Activated gamma-delta T cell treated with Interleukin-2 at 50 U/mL for 16 hours (primary cell): ENCODE data around the gene DAB1.
"Not testable (repeated sequence)": the region's sequence is repeated elsewhere in the genome, so short reads cannot be mapped to it uniquely, and the experiment has no call there.

Experiments used
- DNase-seq: peaks from one replicate; pipeline ENCODE4 v3.0.0-alpha.2; 2020

The DAB1 gene

DNA sequence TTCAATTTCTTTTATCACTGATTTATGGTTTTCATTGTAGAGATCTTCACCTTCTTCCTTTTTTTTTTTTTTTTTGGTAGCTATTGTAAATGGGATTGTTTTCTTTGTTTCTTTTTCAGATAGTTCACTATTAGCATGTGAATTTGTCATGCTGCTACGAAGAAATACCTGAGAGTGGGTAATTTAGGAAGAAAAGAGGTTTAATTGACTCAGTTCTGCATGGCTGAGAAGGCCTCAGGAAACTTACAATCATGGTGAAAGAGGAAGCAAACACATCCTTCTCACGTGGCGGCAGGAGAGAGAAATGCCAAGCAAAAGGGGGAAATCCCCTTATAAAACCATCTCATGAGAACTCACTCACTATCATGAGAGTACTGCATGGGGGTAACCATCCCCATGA lies 66.4 kb downstream of the DAB1 start:
- DNase-seq = no peak

DNA sequence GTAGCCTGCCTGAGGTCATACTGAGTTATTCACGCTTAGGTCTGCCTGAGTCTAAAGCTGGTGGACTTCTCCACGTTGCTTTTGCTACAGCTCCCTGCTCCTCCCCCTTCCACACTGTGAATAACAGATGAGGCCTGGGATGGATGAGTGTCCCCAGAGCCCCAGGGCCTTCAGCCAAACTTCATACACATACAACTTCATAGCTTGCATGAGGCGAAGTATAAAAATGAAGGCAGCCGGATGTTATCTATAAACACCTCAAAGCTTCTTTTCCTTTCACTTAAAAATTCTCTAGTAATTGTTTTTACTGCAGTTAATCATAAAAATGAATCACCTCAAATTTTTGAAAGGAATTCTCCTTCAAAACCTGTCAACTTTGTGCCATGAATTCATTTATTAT lies 70.2 kb downstream of the DAB1 start:
- DNase-seq = no peak

DNA sequence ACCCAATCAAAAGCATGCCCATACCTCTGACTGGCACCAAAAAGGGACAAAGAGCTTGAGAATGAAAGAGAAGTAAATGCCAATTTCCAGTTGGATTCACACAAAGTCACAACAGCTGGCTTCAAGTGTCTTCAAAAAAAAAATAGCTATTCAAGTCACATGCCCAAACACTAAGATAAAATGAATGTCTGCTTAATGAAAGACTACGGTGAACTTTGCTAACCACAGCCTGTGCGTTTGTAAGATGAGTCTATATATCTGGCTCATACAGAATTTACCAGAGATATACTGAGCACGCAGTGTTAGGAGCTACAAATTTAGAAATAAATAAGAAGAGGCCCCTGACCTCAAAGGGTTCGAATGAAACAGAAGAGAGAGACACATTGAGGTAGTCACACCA lies 73.2 kb downstream of the DAB1 start:
- DNase-seq = no peak

DNA sequence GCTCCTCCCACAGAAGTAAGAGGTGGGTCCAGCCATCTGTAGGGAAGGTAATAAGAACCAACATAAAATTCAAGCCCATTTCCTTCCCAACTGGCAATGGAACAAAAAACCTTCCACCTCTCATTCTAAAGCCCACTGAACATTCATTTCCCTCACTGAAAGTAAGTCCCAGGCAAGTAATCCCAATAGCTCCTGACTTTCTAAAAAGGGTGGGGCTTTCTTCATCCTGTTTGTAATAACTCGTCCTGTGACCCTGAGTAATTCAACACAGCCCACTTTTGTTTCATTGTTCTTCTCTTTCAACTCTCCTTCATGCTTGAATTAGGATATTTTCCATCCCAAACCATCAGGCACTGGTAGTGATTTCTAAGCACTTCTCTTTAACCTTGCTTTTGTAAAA lies 74.9 kb downstream of the DAB1 start:
- no peak for DNase-seq

DNA sequence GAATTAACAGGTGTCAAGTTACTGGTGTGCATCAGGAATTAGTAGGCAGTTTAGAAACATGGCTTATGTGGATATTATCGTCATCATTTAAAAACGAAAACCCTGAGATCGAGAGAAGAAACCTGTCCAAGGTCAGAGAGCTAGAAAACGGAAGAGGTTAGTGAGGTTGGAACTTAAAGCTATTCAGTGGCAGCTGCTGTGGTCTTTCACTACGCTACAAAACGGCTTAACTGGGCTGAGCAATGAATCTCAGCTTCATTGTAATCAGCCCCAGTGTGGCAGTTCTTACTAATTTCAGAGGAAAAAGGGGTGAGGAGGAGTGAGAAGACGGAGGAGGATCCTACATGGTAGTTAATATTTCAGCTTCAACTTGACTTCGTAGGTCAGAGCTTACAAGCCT lies 77.9 kb downstream of the DAB1 start:
- DNase-seq = no peak

DNA sequence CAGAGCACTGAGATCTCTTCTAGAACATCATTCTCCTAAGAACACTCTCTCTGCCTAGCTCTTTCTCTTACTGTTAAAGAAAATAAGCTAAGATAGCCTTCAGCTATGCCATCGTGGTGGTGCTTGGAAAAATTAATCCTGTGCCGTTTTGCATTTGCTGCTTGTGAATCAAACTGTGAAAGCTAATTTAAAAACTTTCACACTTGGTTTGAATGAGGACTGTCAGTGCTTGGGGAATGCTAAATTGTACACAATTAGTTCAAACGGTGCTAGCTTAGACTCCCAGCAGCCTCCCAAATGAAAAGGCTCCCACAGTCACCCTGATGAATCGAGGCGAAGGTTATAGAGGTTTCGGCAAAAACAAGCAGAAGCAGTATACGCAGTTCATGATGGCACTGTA lies 79.6 kb downstream of the DAB1 start:
- no peak for DNase-seq

DNA sequence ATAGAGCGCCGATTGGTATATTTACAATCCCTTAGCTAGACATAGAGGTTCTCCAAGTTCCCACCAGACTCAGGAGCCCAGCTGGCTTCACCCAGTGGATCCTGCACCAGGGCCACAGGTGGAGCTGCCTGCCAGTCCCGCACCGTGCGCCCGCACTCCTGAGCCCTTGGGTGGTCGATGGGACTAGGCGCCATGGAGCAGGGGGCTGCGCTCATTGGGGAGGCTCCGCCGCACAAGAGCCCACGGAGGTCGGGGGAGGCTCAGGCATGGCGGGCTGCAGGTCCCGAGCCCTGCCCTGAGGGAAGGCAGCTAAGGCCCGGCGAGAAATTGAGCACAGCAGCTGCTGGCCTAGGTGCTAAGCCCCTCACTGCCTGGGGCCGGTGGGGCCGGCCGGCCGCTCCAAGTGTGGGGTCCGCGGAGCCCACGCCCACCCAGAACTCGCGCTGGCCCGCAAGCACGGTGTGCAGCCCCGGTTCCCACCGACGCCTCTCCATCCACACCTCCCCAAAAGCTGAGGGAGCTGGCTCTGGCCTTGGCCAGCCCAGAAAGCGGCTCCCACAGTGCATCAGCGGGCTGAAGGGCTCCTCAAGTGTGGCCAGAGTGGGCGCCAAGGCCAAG lies 80.5 kb downstream of the DAB1 start:
- DNase-seq = not testable (repeated sequence)

DNA sequence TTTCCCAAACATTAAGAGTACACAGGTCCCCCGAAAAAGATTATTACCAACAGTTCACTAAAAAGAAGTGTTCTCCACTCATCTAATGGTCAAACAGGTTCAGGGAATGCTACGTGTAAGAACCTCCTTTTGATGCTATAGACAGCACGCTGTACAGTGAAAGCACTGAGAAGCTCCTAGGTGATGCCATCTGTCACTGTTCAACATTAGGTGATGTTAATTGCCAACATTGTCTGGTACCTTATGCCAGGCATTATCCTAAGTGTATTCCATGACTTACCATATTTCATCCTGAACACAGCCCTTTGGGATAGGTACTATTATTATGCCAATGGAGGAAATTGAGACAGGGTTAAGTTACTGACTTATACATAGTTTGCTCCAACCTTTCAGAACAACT lies 82.1 kb downstream of the DAB1 start:
- no peak for DNase-seq

DNA sequence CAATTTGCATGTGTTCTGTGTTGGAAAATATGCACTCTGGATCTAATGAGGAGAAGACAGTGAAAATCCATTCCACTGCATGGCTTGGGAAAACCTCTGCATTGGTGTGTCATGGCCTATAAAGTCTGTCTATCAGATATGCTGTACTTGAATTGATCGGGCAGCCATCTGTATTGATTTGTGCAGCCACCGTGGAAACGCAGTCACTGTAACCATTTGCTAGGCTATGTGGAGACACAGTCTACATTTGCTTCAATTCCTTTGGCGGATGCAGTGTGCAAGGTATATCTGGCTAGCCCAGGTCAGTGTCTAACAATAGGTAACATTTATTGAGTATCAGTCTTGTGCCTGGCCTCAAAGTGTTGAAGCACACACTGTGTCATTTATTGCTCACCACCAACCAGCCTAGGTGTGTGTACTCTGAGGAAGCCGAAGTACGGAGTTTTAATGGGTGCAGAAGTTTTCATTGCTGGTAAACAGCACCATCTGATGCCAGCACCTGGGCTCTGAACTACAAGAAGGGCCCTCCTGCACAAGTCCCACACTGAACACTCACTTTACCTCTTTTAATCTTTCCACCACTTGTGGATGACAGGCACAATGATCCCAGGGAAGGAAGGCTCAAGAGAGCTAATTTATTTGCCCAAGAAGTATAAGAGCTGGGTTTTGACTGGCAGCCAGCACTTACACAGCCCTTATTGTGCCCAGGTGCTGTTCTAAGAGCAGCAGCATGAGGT lies 83.4 kb downstream of the DAB1 start:
- no peak for DNase-seq

DNA sequence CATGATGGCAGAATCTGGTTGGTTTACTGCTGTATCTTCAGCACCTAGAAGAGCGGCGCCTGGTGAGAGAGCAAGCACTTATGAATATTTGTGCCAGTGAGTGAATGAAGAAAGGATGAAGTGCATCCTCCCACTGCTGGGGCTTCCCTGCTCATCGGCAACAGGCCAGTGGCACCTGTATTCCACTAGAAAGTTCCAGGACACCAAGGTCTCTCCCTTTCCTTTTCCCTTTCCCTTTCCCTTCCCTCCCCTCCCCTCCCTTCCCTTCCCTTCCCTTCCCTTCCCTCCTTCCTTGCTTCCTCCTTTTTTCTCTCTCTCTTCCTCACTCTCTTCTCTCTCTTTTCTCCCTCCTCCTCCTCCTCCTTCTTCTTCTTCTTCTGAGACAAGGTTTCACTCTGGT lies 86.2 kb downstream of the DAB1 start:
- no peak for DNase-seq

DNA sequence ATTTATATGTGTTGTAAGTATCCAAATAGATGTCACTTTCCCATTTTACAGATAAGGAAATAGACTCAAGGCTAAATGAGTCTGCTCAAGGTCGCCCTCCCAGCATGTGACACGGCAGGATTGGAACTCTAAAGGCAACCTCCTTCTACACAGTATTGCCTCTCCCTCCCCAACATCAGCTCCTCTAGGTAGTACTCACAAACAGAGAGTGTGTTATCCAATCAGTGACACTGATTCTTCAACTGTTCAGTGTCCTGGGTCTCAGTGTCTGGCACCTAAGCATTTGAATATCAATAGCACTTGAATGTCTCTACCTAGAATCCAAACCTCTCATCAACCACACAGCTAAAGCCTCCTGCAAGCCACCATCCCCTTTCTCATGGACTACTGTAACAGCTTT lies 87.1 kb downstream of the DAB1 start:
- no peak for DNase-seq

DNA sequence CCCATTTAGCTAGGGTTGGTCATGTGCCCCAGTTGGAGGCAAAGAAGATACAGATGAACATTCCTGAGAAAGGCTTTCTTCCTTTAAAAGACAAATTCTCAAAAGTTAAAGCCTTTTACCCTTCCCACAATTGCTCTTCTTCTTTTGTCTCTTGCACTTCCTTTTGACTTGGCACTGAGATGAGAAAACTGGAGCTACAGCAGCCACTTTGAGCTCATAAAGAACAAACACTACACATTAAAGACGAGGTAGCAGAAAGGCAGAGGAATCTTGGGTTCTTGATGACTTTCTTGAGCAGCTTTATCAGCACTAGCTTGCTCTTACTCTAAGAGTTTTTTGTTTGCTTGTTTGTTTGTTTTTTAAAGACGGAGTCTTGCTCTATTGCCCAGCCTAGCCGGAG lies 92.2 kb downstream of the DAB1 start:
- DNase-seq = no peak

DNA sequence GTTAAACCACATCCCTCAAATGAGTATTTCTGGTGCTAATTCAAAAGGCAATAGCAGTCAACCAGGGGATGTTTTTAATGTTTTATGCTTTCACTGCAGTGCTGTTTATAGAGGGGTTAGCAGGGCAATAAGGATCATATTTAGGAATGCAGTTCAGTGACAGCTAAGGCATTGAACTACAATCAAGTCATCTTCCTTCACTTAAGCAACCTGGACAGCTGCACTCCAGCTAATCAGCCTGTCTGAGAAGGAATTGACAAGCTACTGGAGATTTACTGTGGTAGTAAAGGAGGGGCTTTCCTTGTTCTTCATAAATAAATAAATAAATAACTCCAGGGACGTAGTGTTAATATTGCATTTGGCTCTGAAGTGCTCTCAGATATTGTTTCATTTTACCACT lies 93.9 kb downstream of the DAB1 start:
- DNase-seq = no peak

DNA sequence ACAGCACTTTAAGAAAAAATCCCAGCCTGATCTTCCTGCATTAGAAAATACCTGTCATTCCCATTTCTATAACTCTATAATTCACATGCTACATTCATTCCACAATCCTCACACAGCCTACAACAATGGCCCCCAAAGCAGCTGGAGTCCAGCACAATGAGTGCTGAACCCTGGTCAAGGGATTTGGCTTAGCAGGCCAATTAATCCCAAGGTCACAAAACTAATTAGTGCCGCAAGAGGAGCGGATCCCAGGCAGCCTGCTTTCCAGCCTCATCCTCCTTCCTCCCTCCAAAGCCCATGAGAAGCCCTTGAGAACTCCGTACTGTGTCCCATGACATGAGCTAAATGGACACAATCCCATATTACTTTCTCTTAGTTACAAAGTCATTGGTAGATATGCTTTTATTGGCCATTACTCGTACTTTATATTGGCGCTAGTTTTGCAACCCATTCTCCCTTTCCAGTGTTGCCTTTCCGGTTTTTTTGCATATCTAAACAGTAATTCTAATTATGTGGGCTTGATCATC lies 94.8 kb downstream of the DAB1 start:
- DNase-seq = no peak

DNA sequence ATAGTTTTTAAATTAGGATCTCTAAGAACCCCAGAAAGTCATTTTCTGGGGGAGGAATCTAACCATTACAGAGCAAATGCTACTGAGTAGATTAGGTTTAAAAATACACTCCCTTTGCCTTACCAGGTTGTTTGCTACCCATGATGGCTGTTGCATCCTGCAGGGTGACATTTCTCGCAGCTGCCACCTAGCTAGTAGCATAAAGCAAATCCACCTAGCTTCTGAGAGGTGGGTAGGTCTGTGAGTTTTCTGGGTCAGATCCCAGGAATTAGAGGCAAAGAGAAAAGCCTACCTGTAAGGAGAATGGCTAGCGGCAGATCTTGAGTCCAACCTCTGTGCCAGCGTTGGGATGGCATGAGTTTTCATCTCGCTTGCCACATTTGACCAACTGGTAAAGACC lies 95.9 kb downstream of the DAB1 start:
- DNase-seq = no peak

DNA sequence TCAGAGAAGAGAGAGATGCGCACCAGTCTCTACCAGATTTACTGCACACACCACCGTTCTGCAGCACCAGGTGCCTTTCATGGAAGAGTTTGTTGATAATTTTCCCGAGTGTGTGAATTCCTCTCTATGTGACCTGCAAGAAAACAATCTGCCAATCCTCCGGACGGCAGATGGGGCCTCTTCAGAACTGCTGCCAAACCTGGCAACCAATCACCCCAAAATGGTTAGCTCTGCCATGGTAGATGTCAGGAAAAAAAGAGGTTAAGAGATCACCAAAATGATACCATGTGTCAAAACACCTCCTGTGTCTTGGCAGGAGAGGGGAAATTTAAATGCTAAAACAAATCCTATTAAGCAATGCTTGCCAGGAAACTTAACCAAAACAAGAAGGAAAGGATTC lies 96.5 kb downstream of the DAB1 start:
- no peak for DNase-seq

DNA sequence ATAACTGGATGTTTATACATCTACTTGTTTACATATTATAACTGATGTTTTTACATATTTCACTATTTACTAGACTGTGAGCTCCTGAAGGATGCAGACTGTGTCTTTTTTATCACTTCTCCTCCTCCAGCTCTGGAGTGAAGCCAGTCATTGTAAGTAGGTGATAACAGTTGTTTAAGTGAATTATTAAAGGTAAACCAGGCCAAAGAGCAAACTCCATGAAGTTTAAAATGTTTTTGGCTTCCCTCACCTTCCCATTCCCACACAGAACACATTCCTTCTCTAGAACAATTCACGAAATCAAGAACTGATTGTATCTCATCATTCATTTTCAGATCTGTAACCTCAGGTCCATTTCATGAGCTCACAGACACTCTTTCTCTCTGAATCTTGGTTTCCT lies 98.3 kb downstream of the DAB1 start:
- DNase-seq = no peak

DNA sequence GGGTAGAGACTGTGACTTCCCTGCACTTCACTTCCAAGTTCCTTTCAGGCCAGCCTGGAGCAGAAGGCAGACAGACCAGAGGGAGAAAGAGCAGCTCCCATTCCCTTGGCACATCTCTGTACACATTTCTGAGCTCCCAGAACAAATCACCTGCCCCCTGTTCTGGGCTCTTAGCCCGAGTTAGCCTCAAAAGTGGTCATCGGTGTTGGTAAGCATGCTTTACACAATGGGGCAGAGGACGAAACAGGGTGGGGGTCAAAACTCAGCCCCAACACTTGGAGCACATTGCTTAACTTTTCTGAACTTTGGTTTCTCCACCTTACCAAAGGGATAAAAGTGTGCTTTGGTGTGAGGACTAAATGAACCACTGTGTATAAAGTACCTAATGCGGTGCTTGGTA lies 98.7 kb downstream of the DAB1 start:
- DNase-seq = no peak

DNA sequence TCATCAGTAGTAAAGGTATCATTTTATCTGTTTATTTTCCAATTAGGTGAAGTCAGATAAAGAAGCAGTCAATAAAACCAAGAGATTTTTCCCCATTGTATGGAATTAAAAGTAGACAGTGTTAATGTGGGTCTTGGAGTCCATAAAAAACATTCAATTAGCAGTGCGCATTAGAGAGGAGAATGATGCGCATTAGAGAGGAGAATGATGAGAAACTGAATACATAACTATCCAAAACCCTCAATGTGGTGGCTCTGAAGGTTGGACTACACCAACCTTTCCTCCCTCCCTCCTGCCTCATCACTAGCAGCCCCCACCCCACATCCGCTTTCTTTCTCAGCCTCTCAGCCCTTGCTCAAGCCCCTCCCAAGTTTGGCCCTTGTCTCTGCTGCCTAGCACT lies 99.5 kb downstream of the DAB1 start:
- DNase-seq = no peak

DNA sequence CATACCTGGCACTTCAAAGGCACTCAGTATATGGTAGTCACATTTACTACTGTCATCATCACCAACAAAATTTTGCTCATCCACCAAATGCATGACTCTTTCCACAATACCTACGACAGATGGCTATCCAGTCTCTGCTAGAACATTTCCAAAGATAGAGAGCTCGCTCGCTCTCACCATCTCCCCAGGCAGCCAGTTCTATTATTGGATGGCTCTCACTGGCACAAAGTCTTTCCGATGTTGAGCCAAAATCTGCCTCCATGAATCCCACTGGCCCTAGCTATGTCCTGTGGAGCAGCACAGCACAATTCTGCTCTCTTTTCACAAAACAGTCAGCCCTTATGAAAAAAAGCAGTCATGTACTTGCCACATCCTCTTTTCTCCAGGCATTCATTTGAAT lies 102.1 kb downstream of the DAB1 start:
- no peak for DNase-seq

DNA sequence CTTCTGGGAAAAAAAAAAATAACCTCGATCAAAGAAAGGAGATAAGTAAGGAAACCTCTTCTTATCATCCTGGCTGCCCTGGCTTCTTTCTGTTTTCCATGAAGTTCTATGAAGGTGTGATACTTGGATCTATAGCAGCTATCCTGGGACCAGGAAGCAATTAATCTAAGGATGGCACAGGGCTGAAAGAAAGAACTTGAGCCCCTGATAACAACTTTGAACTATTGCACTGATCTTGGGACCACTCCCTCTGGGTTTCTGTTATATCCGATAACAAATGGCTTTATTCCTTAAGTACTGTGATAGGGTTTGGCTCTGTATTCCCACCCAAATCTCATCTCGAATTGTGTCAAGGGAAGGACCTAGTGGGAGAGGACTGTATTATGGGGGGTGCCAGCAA lies 104.1 kb downstream of the DAB1 start:
- no peak for DNase-seq

DNA sequence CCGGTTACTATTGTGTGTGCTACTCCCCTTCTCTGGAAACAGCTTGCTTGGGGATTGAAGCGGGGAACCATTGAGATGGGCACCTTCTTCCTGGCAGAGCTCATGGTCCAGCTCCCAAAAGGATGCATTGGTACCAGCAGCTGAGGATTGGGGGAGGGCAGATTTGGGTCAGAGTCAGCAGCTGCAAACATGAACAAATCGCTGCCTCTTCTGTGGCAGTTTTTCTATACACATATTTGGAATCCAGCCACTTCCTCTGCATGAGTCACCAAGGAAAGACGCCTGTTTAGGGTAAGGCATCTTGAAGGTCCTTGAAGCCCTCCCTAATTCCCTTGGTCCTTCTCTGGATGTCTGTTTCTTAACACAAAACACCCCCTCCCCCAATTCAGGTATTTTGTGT lies 104.7 kb downstream of the DAB1 start:
- DNase-seq = no peak

DNA sequence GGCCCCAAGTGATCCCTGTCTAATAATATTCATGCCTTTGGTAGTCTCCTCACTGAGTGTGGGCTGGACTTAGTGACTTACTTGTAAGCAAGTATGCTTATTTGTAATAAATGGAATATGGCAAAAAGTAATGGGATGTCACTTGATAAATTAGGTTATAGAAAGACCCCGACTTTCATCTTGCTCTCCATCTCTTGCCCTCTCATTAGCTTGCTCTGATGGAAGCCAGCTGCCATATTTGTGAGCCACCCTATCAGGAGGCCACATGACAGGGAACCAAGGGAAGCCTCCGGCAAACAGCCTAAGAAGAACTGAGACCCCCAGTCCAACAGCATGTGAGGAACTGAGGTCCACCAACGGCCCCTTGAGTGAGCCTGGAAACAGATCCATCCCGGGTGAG lies 107.0 kb downstream of the DAB1 start:
- no peak for DNase-seq

DNA sequence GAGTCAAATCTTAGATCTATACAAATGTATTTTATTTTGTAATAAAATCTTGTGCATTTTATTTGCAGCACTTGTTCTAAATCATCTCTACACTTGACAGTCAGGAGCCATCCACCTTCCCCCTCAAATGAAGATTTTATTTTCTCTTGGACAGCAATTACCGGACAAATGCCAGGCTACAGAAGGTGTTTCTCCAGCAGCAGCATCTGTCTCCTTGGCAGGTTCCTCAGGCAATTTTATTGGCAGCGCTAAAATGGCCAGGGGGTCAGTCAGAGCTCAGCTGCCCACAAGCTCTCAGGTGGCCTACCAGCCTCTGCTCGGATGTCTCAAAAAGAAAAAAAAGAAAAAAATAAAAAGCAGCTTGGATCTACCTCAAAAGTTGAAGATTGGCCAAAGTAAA lies 107.6 kb downstream of the DAB1 start:
- DNase-seq = no peak

DNA sequence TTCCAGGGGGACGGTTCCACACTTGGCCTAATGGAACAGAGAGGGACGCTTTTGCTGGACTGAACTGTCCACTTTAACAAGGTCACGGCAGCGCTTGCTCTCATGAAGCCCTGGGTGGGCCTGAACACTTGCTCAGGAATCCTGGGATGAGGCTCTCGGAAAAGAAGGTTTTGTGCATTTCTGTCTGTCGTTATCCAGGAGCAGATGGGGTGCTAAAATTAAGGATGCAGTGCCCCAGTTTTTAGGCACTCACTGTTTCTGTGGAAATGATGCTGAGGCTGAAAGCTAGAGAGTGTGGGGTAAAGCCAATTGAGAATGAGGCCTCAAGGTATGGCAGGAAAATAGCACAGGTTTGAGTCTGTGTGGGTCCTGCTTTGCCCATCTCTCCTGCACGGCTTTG lies 111.0 kb downstream of the DAB1 start:
- DNase-seq = no peak
